IMR-90 (cell line): ENCODE data around the gene SSNA1. TPM values are rescaled to one million over a fixed set of nuclear protein-coding genes. Genes with fewer than 3 reads are reported as not detected.

Experiments used
- CEBPB ChIP-seq: IDR thresholded peaks from 2 replicates; pipeline ENCODE4 v1.6.1; 2012; ENCODE audit warnings: low read depth, low read length, improper control_type of control experiment
- MAZ ChIP-seq: IDR thresholded peaks from 2 replicates; pipeline ENCODE4 v1.6.1; 2012; ENCODE audit warnings: low read depth, mild to moderate bottlenecking, low read length, improper control_type of control experiment, moderate library complexity, borderline replicate concordance
- POLR2A ChIP-seq: IDR thresholded peaks from 2 replicates; pipeline ENCODE4 v1.6.1; 2012; ENCODE audit warnings: mild to moderate bottlenecking, low read depth, low read length
- RAD21 ChIP-seq: IDR thresholded peaks from 2 replicates; pipeline ENCODE4 v1.6.1; 2012; ENCODE audit warnings: low read length, improper control_type of control experiment
- RFX5 ChIP-seq: IDR thresholded peaks from 2 replicates; pipeline ENCODE4 v1.8.0; 2012; ENCODE audit warnings: low read depth, mild to moderate bottlenecking, low read length, moderate library complexity
- polyA plus RNA-seq, 3 experiments: library from polyadenylated mRNA; depleted of rRNA; stranded (reverse); fragments of >200 nt; gene quantifications; 2 replicates each; pipeline ENCODE4 v1.2.3, GENCODE V29; 2012; ENCODE audit warnings: low replicate concordance in 1 of 3
- total RNA-seq: library from RNA; depleted of rRNA; stranded (reverse); fragments of >200 nt; gene quantifications from 2 replicates; pipeline ENCODE4 v1.2.3, GENCODE V29; 2012
- TF ChIP-seq, protein P1 (sequence below): fragments of 150-350 bp; IDR thresholded peaks from 2 replicates; pipeline ENCODE4 v1.6.1; 2016; ENCODE audit warnings: low read depth, mild to moderate bottlenecking, low read length, moderate library complexity, borderline replicate concordance

The SSNA1 gene
- total and polyA plus RNA-seq, 2 of the 4 experiments (the other 2 are of a cell fraction) = 55.7 to 86.7 TPM

DNA sequence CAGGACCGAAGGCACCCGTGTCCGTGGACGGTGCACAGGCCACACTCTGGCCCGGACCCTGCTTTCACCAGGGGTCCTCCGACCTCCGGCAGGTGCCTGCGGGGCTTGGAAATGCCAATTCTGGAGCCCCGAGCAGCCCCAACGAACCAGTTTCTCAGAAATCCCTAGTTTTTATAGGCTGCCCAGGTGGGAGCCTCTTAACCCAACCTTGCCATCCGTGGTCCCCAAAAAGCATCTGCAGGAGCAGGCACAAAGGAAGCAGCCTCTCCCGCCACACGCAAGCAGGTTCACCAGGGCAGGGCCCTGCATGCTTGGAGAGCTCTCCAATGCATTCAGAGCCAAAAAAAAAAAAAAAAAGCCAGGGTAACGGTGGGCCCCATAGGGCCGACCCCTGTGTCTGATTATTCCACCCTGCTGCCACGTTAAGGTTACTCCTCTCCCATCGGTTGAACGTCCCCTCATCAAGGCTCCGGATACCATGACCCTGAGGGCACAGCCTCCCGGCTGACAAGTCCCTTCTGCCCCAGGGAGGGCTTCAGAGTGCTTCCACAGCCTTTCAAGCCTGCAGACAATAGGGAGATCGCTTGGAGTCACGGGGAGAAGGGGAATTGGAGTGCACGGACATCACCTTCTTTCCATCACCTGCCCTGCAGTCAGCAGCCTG is 12.9 kb downstream of the SSNA1 start (continued):
- no peak for TF ChIP-seq RFX5
- TF ChIP-seq CEBPB = no peak
- no peak for TF ChIP-seq MAZ
- TF ChIP-seq POLR2A = no peak
- no peak for TF ChIP-seq RAD21
- TF ChIP-seq, protein P1, sequence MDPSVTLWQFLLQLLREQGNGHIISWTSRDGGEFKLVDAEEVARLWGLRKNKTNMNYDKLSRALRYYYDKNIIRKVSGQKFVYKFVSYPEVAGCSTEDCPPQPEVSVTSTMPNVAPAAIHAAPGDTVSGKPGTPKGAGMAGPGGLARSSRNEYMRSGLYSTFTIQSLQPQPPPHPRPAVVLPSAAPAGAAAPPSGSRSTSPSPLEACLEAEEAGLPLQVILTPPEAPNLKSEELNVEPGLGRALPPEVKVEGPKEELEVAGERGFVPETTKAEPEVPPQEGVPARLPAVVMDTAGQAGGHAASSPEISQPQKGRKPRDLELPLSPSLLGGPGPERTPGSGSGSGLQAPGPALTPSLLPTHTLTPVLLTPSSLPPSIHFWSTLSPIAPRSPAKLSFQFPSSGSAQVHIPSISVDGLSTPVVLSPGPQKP = no peak
